ENCODE measurements around the gene COL26A1. TPM values are rescaled to one million over a fixed set of nuclear protein-coding genes. Genes with fewer than 3 reads are reported as not detected.
"Not testable (repeated sequence)": the region's sequence is repeated elsewhere in the genome, so short reads cannot be mapped to it uniquely, and the experiment has no call there.

Gene COL26A1
- polyA plus RNA-seq, 1 donor (not counting 4 experiments of a cell fraction or from before 2014, with no cell fraction given), result not detected

DNA sequence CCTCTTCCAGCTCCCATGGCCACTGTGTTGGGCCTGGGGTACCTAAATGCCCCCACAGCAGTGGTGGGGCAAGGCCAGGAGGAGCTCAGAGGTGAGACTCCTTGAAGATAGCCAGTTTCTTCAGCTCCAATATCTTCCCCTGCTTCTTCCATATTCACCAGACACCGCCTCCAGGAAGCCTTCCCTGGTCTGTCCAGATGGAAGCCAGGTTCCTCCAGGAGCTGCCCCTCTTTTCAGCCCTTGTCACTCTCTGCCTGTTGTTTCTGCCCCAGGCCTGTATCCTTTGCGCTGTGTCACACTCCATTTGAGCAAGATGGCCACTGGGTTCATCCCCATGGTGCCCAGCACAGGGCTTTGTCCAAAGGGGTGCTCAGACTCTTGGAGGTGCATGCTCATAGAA, 138.7 kb downstream of the COL26A1 start:
- Histone ChIP-seq H3K27me3 (ENCODE audit: control insufficient read depth, extremely low read depth, insufficient read depth, low read length) (no peaks in the 10 kb centered on the region), H3K9me3 (ENCODE audit: control insufficient read depth, low read depth, low read length) (no peaks in the 10 kb centered on the region), H3K9ac (ENCODE audit: control insufficient read depth, extremely low read depth, insufficient read depth, low read length) (no peak overlapping the region), H3K79me2 (ENCODE audit: control insufficient read depth, insufficient read depth, low read length) (no peaks in the 10 kb centered on the region), H4K20me1 (ENCODE audit: control insufficient read depth, extremely low read depth, insufficient read depth, low read length) (no peaks in the 10 kb centered on the region), H3K4me3 (ENCODE audit: control insufficient read depth in 2 of 3, extremely low read depth in 1 of 3, insufficient read depth in 2 of 3, low read depth in 1 of 3, low read length in 3 of 3) (no peak overlapping the region), H2AFZ (ENCODE audit: control insufficient read depth, low read length) (no peak overlapping the region), H3K36me3 (ENCODE audit: control insufficient read depth in 2 of 2, extremely low read depth in 1 of 2, insufficient read depth in 2 of 2, low read length in 2 of 2) (no peaks in the 10 kb centered on the region), H3K4me2 (ENCODE audit: control insufficient read depth, extremely low read depth, insufficient read depth, low read depth, low read length) (no peak overlapping the region), H3K4me1 (ENCODE audit: control insufficient read depth, extremely low read depth, insufficient read depth, low read length) (no peaks in the 10 kb centered on the region), H3K9me1 (ENCODE audit: control insufficient read depth, extremely low read depth, insufficient read depth, low read length) (no peaks in the 10 kb centered on the region), H3K27ac (ENCODE audit: control insufficient read depth, insufficient read depth, low read length) (no peak overlapping the region)
- dilution Hi-C loops (cut with MboI; ENCODE audit: extremely low pct_ligation_motif_present, low sequenced_read_pairs), result no loop called here
- FAIRE-seq, result no peak
- TF ChIP-seq, protein P1, sequence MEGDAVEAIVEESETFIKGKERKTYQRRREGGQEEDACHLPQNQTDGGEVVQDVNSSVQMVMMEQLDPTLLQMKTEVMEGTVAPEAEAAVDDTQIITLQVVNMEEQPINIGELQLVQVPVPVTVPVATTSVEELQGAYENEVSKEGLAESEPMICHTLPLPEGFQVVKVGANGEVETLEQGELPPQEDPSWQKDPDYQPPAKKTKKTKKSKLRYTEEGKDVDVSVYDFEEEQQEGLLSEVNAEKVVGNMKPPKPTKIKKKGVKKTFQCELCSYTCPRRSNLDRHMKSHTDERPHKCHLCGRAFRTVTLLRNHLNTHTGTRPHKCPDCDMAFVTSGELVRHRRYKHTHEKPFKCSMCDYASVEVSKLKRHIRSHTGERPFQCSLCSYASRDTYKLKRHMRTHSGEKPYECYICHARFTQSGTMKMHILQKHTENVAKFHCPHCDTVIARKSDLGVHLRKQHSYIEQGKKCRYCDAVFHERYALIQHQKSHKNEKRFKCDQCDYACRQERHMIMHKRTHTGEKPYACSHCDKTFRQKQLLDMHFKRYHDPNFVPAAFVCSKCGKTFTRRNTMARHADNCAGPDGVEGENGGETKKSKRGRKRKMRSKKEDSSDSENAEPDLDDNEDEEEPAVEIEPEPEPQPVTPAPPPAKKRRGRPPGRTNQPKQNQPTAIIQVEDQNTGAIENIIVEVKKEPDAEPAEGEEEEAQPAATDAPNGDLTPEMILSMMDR (optimal IDR thresholded peaks at IDR 0.05 in 1 of 3, IDR thresholded peaks at IDR 0.05 in 1 of 3, conservative IDR thresholded peaks at IDR 0.05 in 1 of 3; ENCODE audit: extremely low read depth in 1 of 3, insufficient read depth in 2 of 3, low read length in 3 of 3), result no peak
- TF ChIP-seq EZH2 (IDR thresholded peaks at IDR 0.05; ENCODE audit: low read length), result no peak
- no peak for DNase-seq (ENCODE audit: low read depth, low spot score)

DNA sequence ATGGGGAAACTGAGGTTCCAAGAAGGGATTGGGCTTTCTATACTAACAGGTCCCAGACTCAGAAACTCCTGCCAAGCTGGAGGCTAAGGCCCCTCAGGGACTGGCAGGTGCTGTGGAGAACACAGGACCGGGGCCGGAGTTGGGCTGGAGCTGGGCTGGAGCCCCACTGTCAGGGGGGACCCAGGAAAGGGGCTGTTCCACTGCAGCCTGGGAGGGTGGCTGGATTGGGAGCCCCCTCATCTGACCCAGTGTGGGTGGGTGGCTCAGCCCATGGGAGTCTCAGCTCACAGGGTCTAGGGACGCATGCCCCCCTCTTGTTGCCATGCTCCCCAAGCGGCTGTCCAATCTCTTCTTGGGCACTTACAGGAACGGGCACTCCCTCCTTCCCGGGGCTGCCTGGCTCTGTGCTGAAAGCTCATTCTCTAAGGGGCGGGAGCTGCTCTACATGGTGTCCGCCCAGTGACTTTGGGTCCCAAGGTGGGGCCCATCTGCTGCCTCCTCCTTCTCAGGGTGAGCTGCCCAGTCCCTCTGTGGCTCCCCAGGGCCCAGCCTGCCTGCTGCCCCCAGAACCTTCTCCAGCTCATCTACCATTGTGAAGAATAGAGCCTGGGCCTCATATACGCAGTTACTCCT, 139.9 kb downstream of the COL26A1 start:
- no peak for FAIRE-seq
- no peaks in the 10 kb centered on the region for H3K36me3 ChIP-seq (ENCODE audit: control insufficient read depth in 2 of 2, extremely low read depth in 1 of 2, insufficient read depth in 2 of 2, low read length in 2 of 2)
- no peak for DNase-seq (ENCODE audit: low read depth, low spot score)
- H3K9ac ChIP-seq (ENCODE audit: control insufficient read depth, extremely low read depth, insufficient read depth, low read length), result no peak overlapping the region
- dilution Hi-C loops (cut with MboI; ENCODE audit: extremely low pct_ligation_motif_present, low sequenced_read_pairs), result no loop called here
- H3K27me3 ChIP-seq (ENCODE audit: control insufficient read depth, extremely low read depth, insufficient read depth, low read length), result no peaks in the 10 kb centered on the region
- no peaks in the 10 kb centered on the region for H3K79me2 ChIP-seq (ENCODE audit: control insufficient read depth, insufficient read depth, low read length)
- no peak overlapping the region for H3K4me3 ChIP-seq (ENCODE audit: control insufficient read depth in 2 of 3, extremely low read depth in 1 of 3, insufficient read depth in 2 of 3, low read depth in 1 of 3, low read length in 3 of 3)
- H3K9me3 ChIP-seq (ENCODE audit: control insufficient read depth, low read depth, low read length), result no peaks in the 10 kb centered on the region
- no peak overlapping the region for H3K4me2 ChIP-seq (ENCODE audit: control insufficient read depth, extremely low read depth, insufficient read depth, low read depth, low read length)
- H3K9me1 ChIP-seq (ENCODE audit: control insufficient read depth, extremely low read depth, insufficient read depth, low read length), result no peaks in the 10 kb centered on the region
- TF ChIP-seq, protein P1 (optimal IDR thresholded peaks at IDR 0.05 in 1 of 3, IDR thresholded peaks at IDR 0.05 in 1 of 3, conservative IDR thresholded peaks at IDR 0.05 in 1 of 3; ENCODE audit: extremely low read depth in 1 of 3, insufficient read depth in 2 of 3, low read length in 3 of 3), result no peak
- TF ChIP-seq EZH2 (IDR thresholded peaks at IDR 0.05; ENCODE audit: low read length), result no peak
- H3K4me1 ChIP-seq (ENCODE audit: control insufficient read depth, extremely low read depth, insufficient read depth, low read length), result no peaks in the 10 kb centered on the region
- H4K20me1 ChIP-seq (ENCODE audit: control insufficient read depth, extremely low read depth, insufficient read depth, low read length), result no peaks in the 10 kb centered on the region
- H2AFZ ChIP-seq (ENCODE audit: control insufficient read depth, low read length), result no peak overlapping the region
- H3K27ac ChIP-seq (ENCODE audit: control insufficient read depth, insufficient read depth, low read length), result no peak overlapping the region

DNA sequence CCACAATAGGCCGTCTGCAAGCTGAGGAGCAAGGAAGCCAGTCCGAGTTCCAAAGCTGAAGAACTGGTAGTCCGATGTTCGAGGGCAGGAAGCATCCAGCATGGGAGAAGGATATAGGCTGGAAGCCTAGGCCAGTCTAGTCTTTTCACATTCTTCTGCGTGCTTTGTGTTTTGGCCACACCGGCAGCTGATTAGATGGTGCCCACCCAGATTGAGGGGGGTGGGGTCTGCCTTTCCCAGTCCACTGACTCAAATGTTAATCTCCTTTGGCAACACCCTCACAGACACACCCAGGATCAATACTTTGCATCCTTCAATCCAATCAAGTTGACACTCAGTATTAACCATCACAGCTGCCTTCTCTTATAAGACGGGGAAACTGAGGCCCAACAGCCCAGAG, 142.8 kb downstream of the COL26A1 start:
- H4K20me1 ChIP-seq (ENCODE audit: control insufficient read depth, extremely low read depth, insufficient read depth, low read length); FAIRE-seq; H3K79me2 ChIP-seq (ENCODE audit: control insufficient read depth, insufficient read depth, low read length); H3K4me3 ChIP-seq (ENCODE audit: control insufficient read depth in 2 of 3, extremely low read depth in 1 of 3, insufficient read depth in 2 of 3, low read depth in 1 of 3, low read length in 3 of 3); H3K9me1 ChIP-seq (ENCODE audit: control insufficient read depth, extremely low read depth, insufficient read depth, low read length); dilution Hi-C loops (cut with MboI; ENCODE audit: extremely low pct_ligation_motif_present, low sequenced_read_pairs); DNase-seq (ENCODE audit: low read depth, low spot score); H3K4me1 ChIP-seq (ENCODE audit: control insufficient read depth, extremely low read depth, insufficient read depth, low read length); H3K9ac ChIP-seq (ENCODE audit: control insufficient read depth, extremely low read depth, insufficient read depth, low read length); H3K4me2 ChIP-seq (ENCODE audit: control insufficient read depth, extremely low read depth, insufficient read depth, low read depth, low read length); H3K36me3 ChIP-seq (ENCODE audit: control insufficient read depth in 2 of 2, extremely low read depth in 1 of 2, insufficient read depth in 2 of 2, low read length in 2 of 2); H3K27me3 ChIP-seq (ENCODE audit: control insufficient read depth, extremely low read depth, insufficient read depth, low read length); H2AFZ ChIP-seq (ENCODE audit: control insufficient read depth, low read length); H3K9me3 ChIP-seq (ENCODE audit: control insufficient read depth, low read depth, low read length); H3K27ac ChIP-seq (ENCODE audit: control insufficient read depth, insufficient read depth, low read length): not testable (repeated sequence)

Measured in keratinocyte (primary cell).